Right renal pelvis (tissue), 4 donors: ENCODE measurements around the gene ALDOC. TPM values are rescaled to one million over a fixed set of nuclear protein-coding genes. Genes with fewer than 3 reads are reported as not detected.
"Not testable (repeated sequence)": the region's sequence is repeated elsewhere in the genome, so short reads cannot be mapped to it uniquely, and the experiment has no call there.

Experiments
- DNase-seq, 4 donors: peaks; one replicate each; pipeline ENCODE4 v3.0.0-alpha.2; 2013; ENCODE audit warnings: low read depth in 4 of 4, low spot score in 3 of 4, missing footprints in 1 of 4
- polyA plus RNA-seq, 4 donors: library from polyadenylated mRNA; unstranded; fragments of 120-200 nt; gene quantifications; one replicate each; pipeline ENCODE4 v1.2.1, GENCODE V29; 2013; ENCODE audit not compliant: insufficient read length in 4 of 4

ALDOC gene
- 10 to 100 TPM; 19.4 to 32.9 (median 24.5) TPM for polyA plus RNA-seq

GRCh38 chr17:28576758-28577465 is at the start of gene ALDOC:
Gene ALDOC (minus strand): TSS chr17:28576895. CDS start chr17:28575532, 1,363 bp downstream.
- DNase-seq, result peak; percentile 76 to 83 (median 80)

GRCh38 chr17:28624148-28624547 is 47.5 kb upstream of the ALDOC start:
- DNase-seq, result no peak

GRCh38 chr17:28623696-28624095 is 47.0 kb upstream of the ALDOC start:
- no peak for DNase-seq

GRCh38 chr17:28622186-28622585 is 45.5 kb upstream of the ALDOC start:
- no peak for DNase-seq

- no peak for DNase-seq
Measured at GRCh38 chr17:28620010-28620409, 43.3 kb upstream of the ALDOC start.

GRCh38 chr17:28618464-28618863 is 41.8 kb upstream of the ALDOC start:
- DNase-seq, result no peak

- no peak for DNase-seq
Measured at GRCh38 chr17:28616281-28616680, 39.6 kb upstream of the ALDOC start.

GRCh38 chr17:28615260-28615940 is 38.7 kb upstream of the ALDOC start:
- no peak for DNase-seq

- DNase-seq, result no peak
Measured at GRCh38 chr17:28613931-28614381, 37.3 kb upstream of the ALDOC start, which contains the start of gene RSKR. Gene RSKR (minus strand): TSS chr17:28614185. CDS start chr17:28614161, 24 bp downstream.

GRCh38 chr17:28612936-28613872 is 36.5 kb upstream of the ALDOC start:
- peak in 2 of 4 donors; percentile 12 to 26 for DNase-seq

- no peak for DNase-seq
Measured at GRCh38 chr17:28612531-28612930, 35.8 kb upstream of the ALDOC start.

- no peak for DNase-seq
Measured at GRCh38 chr17:28610376-28610775, 33.7 kb upstream of the ALDOC start.

GRCh38 chr17:28604031-28604430 is 27.3 kb upstream of the ALDOC start:
- DNase-seq, result not testable (repeated sequence)

- DNase-seq, result peak in 2 of 4 donors; percentile 32 to 39
Measured at GRCh38 chr17:28599311-28600184, 22.9 kb upstream of the ALDOC start.

GRCh38 chr17:28598799-28599310 is 22.2 kb upstream of the ALDOC start, which contains the start of gene SPAG5:
Gene SPAG5 (minus strand): TSS chr17:28599025. CDS start chr17:28598946, 79 bp downstream.
- peak; percentile 79 to 88 (median 84) for DNase-seq

GRCh38 chr17:28598389-28598788 is 21.7 kb upstream of the ALDOC start:
- peak in 1 of 4 donors; percentile 9 for DNase-seq

GRCh38 chr17:28597606-28598383 is 21.1 kb upstream of the ALDOC start:
- DNase-seq, result no peak

GRCh38 chr17:28592260-28592659 is 15.6 kb upstream of the ALDOC start:
- DNase-seq, result no peak

- no peak for DNase-seq
Measured at GRCh38 chr17:28585851-28586250, 9.2 kb upstream of the ALDOC start.
